Endothelial cell (in vitro differentiated cells): Measurements from ENCODE around the gene ATRAID. TPM values are rescaled to one million over a fixed set of nuclear protein-coding genes. Genes with fewer than 3 reads are reported as not detected.

Source experiments
- DNase-seq: peaks from one replicate; pipeline ENCODE4 v3.0.0; 2021; ENCODE audit warnings: low spot score
- H3K27ac Mint-ChIP-seq: one replicate; pipeline ENCODE4 v1.8.0; 2021; ENCODE audit warnings: mixed read lengths, inconsistent platforms; ENCODE audit not compliant: unreplicated experiment
- H3K27me3 Mint-ChIP-seq: one replicate; pipeline ENCODE4 v1.8.0; 2021; ENCODE audit warnings: mild to moderate bottlenecking, moderate library complexity, mixed read lengths, inconsistent platforms; ENCODE audit not compliant: unreplicated experiment
- H3K36me3 Mint-ChIP-seq: one replicate; pipeline ENCODE4 v1.8.0; 2021; ENCODE audit warnings: mild to moderate bottlenecking, low read depth, mixed read lengths, inconsistent platforms; ENCODE audit not compliant: unreplicated experiment
- H3K4me1 Mint-ChIP-seq: one replicate; pipeline ENCODE4 v1.8.0; 2021; ENCODE audit warnings: mild to moderate bottlenecking, mixed read lengths, inconsistent platforms; ENCODE audit not compliant: unreplicated experiment
- H3K4me3 Mint-ChIP-seq: one replicate; pipeline ENCODE4 v1.8.0; 2021; ENCODE audit warnings: mild to moderate bottlenecking, mixed read lengths, inconsistent platforms; ENCODE audit not compliant: unreplicated experiment
- H3K9me3 Mint-ChIP-seq: one replicate; pipeline ENCODE4 v1.8.0; 2021; ENCODE audit warnings: mixed read lengths, inconsistent platforms; ENCODE audit not compliant: unreplicated experiment
- CTCF ChIP-seq: fragments of 200-600 bp; sonication (generic); IDR thresholded peaks from one replicate; pipeline ENCODE4 v1.5.0; 2021; ENCODE audit warnings: antibody characterized with exemption; ENCODE audit not compliant: unreplicated experiment
- total RNA-seq: library from RNA; stranded (reverse); fragmentation: NEBNext Ultra II Directional; extraction: Animal tissue kit (Norgen Biotek cat#: 25700); gene quantifications from one replicate; pipeline ENCODE4 v1.2.1, GENCODE V29; 2021; ENCODE audit not compliant: unreplicated experiment

ATRAID gene
- total RNA-seq, 1 donor from 2014 or later, result 89.9 TPM

GRCh38 chr2:27198627-27199026, 13.2 kb upstream of the ATRAID start:
- H3K27me3 Mint-ChIP-seq, result peaks cover 5% of the 10 kb centered on the region
- DNase-seq, result no peak
- peaks cover 28% of the 10 kb centered on the region for H3K36me3 Mint-ChIP-seq
- H3K27ac Mint-ChIP-seq, result no peak overlapping the region
- peaks cover 2% of the 10 kb centered on the region for H3K4me1 Mint-ChIP-seq
- no peaks in the 10 kb centered on the region for H3K9me3 Mint-ChIP-seq
- TF ChIP-seq CTCF, result no peak
- H3K4me3 Mint-ChIP-seq, result no peak overlapping the region

DNA sequence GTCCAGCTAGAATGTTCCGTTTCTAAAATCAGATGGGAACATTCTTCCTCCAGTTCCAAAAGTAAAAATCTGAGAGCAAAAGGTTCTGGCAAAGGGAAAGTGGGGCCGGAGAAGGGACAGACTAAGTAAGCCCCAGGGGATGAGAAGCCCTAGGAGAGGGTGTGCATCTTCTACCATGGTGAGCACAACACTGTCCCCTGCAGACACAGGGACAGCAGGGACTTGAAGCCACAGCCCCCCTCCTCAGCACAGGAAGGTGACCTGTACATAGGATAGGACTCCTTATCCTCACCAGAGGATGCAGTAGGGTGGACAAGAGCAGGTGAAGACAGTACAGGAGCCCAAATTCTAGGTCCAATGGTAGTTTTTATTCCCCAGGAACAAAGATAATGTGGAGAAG, 12.6 kb upstream of the ATRAID start:
- Mint-ChIP-seq H3K9me3 (no peaks in the 10 kb centered on the region), H3K27me3 (peaks cover 5% of the 10 kb centered on the region), H3K27ac (no peak overlapping the region), H3K4me3 (no peak overlapping the region), H3K4me1 (peaks cover 2% of the 10 kb centered on the region), H3K36me3 (peaks cover 31% of the 10 kb centered on the region)
- no peak for TF ChIP-seq CTCF
- DNase-seq, result no peak

DNA sequence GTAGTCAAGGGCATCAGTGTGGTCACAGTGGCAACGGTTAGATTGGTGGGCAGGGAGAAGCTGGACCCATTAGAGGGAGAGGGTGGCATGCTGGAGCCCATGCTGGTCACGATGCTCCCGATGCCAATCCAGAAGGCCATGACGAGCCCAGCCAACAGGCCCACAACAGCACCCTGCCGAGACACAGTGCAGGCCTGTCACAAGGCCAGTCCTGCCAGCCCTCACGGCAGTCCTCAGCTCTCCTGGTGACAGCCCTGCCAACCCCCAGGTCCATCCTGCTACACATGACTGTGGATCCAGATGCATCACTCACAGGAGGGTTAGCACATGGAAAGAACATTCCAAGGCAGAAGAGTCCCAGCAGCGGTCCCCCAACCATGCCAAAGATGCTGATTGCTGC, 10.2 kb upstream of the ATRAID start:
- DNase-seq, result no peak
- no peak overlapping the region for H3K4me3 Mint-ChIP-seq

GRCh38 chr2:27202854-27203253, 9.0 kb upstream of the ATRAID start:
- TF ChIP-seq CTCF, result no peak
- Mint-ChIP-seq H3K4me1 (peaks cover 7% of the 10 kb centered on the region), H3K9me3 (no peaks in the 10 kb centered on the region), H3K36me3 (peaks cover 62% of the 10 kb centered on the region), H3K4me3 (no peak overlapping the region), H3K27me3 (peaks cover 10% of the 10 kb centered on the region), H3K27ac (no peak overlapping the region)
- no peak for DNase-seq

More for the DNA sequence above, 10.2 kb upstream of the ATRAID start:
- Mint-ChIP-seq H3K4me1 (peaks cover 2% of the 10 kb centered on the region), H3K27ac (no peak overlapping the region), H3K27me3 (peaks cover 8% of the 10 kb centered on the region), H3K36me3 (peaks cover 52% of the 10 kb centered on the region), H3K9me3 (no peaks in the 10 kb centered on the region)
- no peak for TF ChIP-seq CTCF

GRCh38 chr2:27203741-27204140, 8.1 kb upstream of the ATRAID start:
- H3K36me3 Mint-ChIP-seq, result peaks cover 67% of the 10 kb centered on the region
- H3K4me1 Mint-ChIP-seq, result peaks cover 7% of the 10 kb centered on the region
- no peaks in the 10 kb centered on the region for H3K9me3 Mint-ChIP-seq
- TF ChIP-seq CTCF, result no peak
- peaks cover 10% of the 10 kb centered on the region for H3K27me3 Mint-ChIP-seq
- peak overlapping the region; percentile 65 for H3K4me3 Mint-ChIP-seq
- no peak overlapping the region for H3K27ac Mint-ChIP-seq
- DNase-seq, result no peak
